OCI-LY1 (cell line): ENCODE data around the gene HYAL1.

Source experiments
- H2AFZ ChIP-seq: fragments of 200-600 bp; sonication (generic), shearing (Covaris generic); 2 replicates; pipeline ENCODE4 v1.6.0; 2014; ENCODE audit warnings: antibody characterized with exemption, mild to moderate bottlenecking, low read length
- H3F3A ChIP-seq: fragments of 200-600 bp; sonication (generic), shearing (Covaris generic); 2 replicates; pipeline ENCODE4 v1.6.0; 2014; ENCODE audit warnings: mild to moderate bottlenecking, antibody characterized with exemption, low read length, moderate library complexity; ENCODE audit not compliant: insufficient read depth
- H3K27ac ChIP-seq: fragments of 200-600 bp; sonication (generic); 2 replicates; pipeline ENCODE4 v1.5.1; 2014; ENCODE audit warnings: low read length, mixed run types, mild to moderate bottlenecking, low read depth; ENCODE audit not compliant: poor library complexity, severe bottlenecking
- H3K27me3 ChIP-seq: fragments of 200-600 bp; sonication (generic); 2 replicates; pipeline ENCODE4 v1.6.0; 2014; ENCODE audit warnings: antibody characterized with exemption, mild to moderate bottlenecking, low read length, moderate library complexity; ENCODE audit not compliant: insufficient read depth
- H3K36me3 ChIP-seq: fragments of 200-600 bp; sonication (generic); 2 replicates; pipeline ENCODE4 v1.6.1; 2014; ENCODE audit warnings: mild to moderate bottlenecking, antibody characterized with exemption, low read length, moderate library complexity, mixed read lengths; ENCODE audit not compliant: insufficient read depth
- H3K4me1 ChIP-seq: fragments of 200-600 bp; sonication (generic); 2 replicates; pipeline ENCODE4 v1.5.1; 2014; ENCODE audit warnings: mild to moderate bottlenecking, low read length, moderate library complexity; ENCODE audit not compliant: insufficient read depth, severe bottlenecking
- H3K4me2 ChIP-seq: fragments of 200-600 bp; sonication (generic), shearing (Covaris generic); 2 replicates; pipeline ENCODE4 v1.6.1; 2014; ENCODE audit warnings: low read length
- H3K4me3 ChIP-seq: fragments of 200-600 bp; sonication (generic); 2 replicates; pipeline ENCODE4 v1.5.1; 2014; ENCODE audit warnings: low read length, low read depth, mild to moderate bottlenecking, mixed read lengths; ENCODE audit not compliant: poor library complexity, severe bottlenecking
- H3K79me2 ChIP-seq: fragments of 200-600 bp; shearing (Covaris generic); 2 replicates; pipeline ENCODE4 v1.6.1; 2016; ENCODE audit warnings: mixed run types, low read length, mixed read lengths; ENCODE audit not compliant: insufficient read depth
- H3K9ac ChIP-seq: fragments of 200-600 bp; sonication (generic), shearing (Covaris generic); 2 replicates; pipeline ENCODE4 v1.6.1; 2014; ENCODE audit warnings: mild to moderate bottlenecking, low read length, mixed read lengths
- H3K9me2 ChIP-seq: fragments of 200-600 bp; sonication (generic), shearing (Covaris generic); 2 replicates; pipeline ENCODE4 v1.6.1; 2014; ENCODE audit warnings: low read depth, mild to moderate bottlenecking, low read length, mixed read lengths
- H3K9me3 ChIP-seq: fragments of 200-600 bp; shearing (Covaris generic); 2 replicates; pipeline ENCODE4 v1.6.1; 2014; ENCODE audit warnings: low read length, mixed read lengths
- H4K20me1 ChIP-seq: fragments of 200-600 bp; sonication (generic), shearing (Covaris generic); 2 replicates; pipeline ENCODE4 v1.6.0; 2016; ENCODE audit warnings: mild to moderate bottlenecking, low read length; ENCODE audit not compliant: insufficient read depth
- CTCF ChIP-seq: fragments of 200-600 bp; sonication (generic), shearing (Covaris generic); IDR thresholded peaks from 2 replicates; pipeline ENCODE4 v1.5.1; 2017; ENCODE audit warnings: mild to moderate bottlenecking, antibody characterized with exemption, low read length, moderate library complexity, mixed read lengths
- EZH2 ChIP-seq: fragments of 200-600 bp; sonication (generic), shearing (Covaris generic); IDR thresholded peaks from 2 replicates; pipeline ENCODE4 v1.8.0; 2017; ENCODE audit warnings: borderline replicate concordance, mixed run types, mild to moderate bottlenecking, antibody characterized with exemption, low read length, moderate library complexity, mixed read lengths

The HYAL1 gene

GRCh38 chr3:50333744-50334328, 30.5 kb upstream of the HYAL1 start:
- Histone ChIP-seq H3K27me3 (no peaks in the 10 kb centered on the region), H3K9ac (peak overlapping the region; percentile 36; the same call in 1 of the 2 replicates), H3K9me3 (no peaks in the 10 kb centered on the region), H2AFZ (no peak overlapping the region), H4K20me1 (no peaks in the 10 kb centered on the region), H3K9me2 (no peaks in the 10 kb centered on the region), H3F3A (0 out of 2 replicates have a peak, but pooled peaks cover 3% of the 10 kb centered on the region), H3K79me2 (peaks cover 32% of the 10 kb centered on the region), H3K36me3 (peaks cover 50% of the 10 kb centered on the region), H3K27ac (peak overlapping the region; percentile 19), H3K4me3 (no peak overlapping the region), H3K4me1 (peaks cover 46% of the 10 kb centered on the region), H3K4me2 (peak overlapping the region; percentile 55)
- TF ChIP-seq CTCF: no peak

- Histone ChIP-seq H3K9me2 (no peaks in the 10 kb centered on the region), H3K27me3 (no peaks in the 10 kb centered on the region), H3K79me2 (peaks cover 35% of the 10 kb centered on the region), H3F3A (no peaks in the 10 kb centered on the region), H2AFZ (no peak overlapping the region), H3K4me3 (no peak overlapping the region), H3K36me3 (peaks cover 47% of the 10 kb centered on the region), H3K9me3 (no peaks in the 10 kb centered on the region), H3K4me1 (peaks cover 49% of the 10 kb centered on the region), H3K27ac (no peak overlapping the region), H3K4me2 (no peak overlapping the region), H4K20me1 (no peaks in the 10 kb centered on the region), H3K9ac (no peak overlapping the region)
- no peak for TF ChIP-seq CTCF
- TF ChIP-seq EZH2: no peak
These were observed 28.1 kb upstream of the HYAL1 start for GRCh38 chr3:50331364-50331907.

- no peaks in the 10 kb centered on the region for H3F3A ChIP-seq
- H3K9me2 ChIP-seq: no peaks in the 10 kb centered on the region
- H2AFZ ChIP-seq: no peak overlapping the region
- H3K36me3 ChIP-seq: peaks cover 53% of the 10 kb centered on the region
- TF ChIP-seq EZH2: no peak
- TF ChIP-seq CTCF: no peak
- H3K27me3 ChIP-seq: no peaks in the 10 kb centered on the region
- peaks cover 38% of the 10 kb centered on the region for H3K4me1 ChIP-seq
- H3K4me3 ChIP-seq: no peak overlapping the region
- H3K4me2 ChIP-seq: no peak overlapping the region
- H3K9me3 ChIP-seq: no peaks in the 10 kb centered on the region
- no peak overlapping the region for H3K27ac ChIP-seq
- no peak overlapping the region for H3K9ac ChIP-seq
- no peaks in the 10 kb centered on the region for H4K20me1 ChIP-seq
- H3K79me2 ChIP-seq: peaks cover 24% of the 10 kb centered on the region
These were observed 27.0 kb upstream of the HYAL1 start for GRCh38 chr3:50330330-50330729.
